ENCODE results near the gene TNFSF10. TPM values are rescaled to one million over a fixed set of nuclear protein-coding genes. Genes with fewer than 3 reads are reported as not detected.
"Not testable (repeated sequence)": the region's sequence is repeated elsewhere in the genome, so short reads cannot be mapped to it uniquely, and the experiment has no call there.

Gene TNFSF10
- polyA plus RNA-seq, 2 donors, result 45.1 to 60.5 TPM

DNA sequence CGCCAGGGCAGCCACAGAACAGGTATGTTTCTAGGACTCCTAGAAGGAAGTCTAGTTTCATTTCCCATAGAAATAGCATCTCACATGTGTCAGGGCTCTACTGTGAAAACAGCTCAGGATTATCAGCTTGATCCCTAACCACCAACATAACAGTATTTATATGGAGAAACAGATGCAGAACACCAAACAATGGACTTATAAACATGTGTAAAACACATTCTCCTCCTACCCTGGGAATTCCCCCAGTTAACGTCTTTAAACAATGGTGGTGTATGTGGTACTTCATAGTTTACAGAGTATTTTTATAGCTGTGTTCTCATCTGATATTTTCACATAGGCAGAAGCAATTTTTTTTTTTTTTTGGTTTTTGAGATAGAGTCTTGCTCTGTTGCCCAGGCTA, 9.7 kb downstream of the TNFSF10 start:
- peak overlapping the region; percentile 17 to 40 for H3K27ac ChIP-seq (ENCODE audit: low read depth in 2 of 2, low read length in 1 of 2)
- H3K4me1 ChIP-seq (ENCODE audit: control insufficient read depth in 2 of 2, insufficient read depth in 2 of 2, low read length in 1 of 2), result peaks cover 10 to 15% of the 10 kb centered on the region in 2 donors

GRCh38 chr3:172511783-172512762, 11.2 kb downstream of the TNFSF10 start:
- Histone ChIP-seq H3K27me3 (ENCODE audit: control insufficient read depth in 1 of 2, insufficient read depth in 2 of 2, low read length in 2 of 2) (no peaks in the 10 kb centered on the region), H3K4me3 (ENCODE audit: low read depth in 1 of 2, low read length in 2 of 2) (no peak overlapping the region), H3K9me3 (ENCODE audit: control insufficient read depth in 2 of 2, insufficient read depth in 1 of 2, low read depth in 1 of 2, low read length in 1 of 2) (no peaks in the 10 kb centered on the region), H3K27ac (ENCODE audit: low read depth in 2 of 2, low read length in 1 of 2) (peak overlapping the region; percentile 8 to 28), H3K4me1 (ENCODE audit: control insufficient read depth in 2 of 2, insufficient read depth in 2 of 2, low read length in 1 of 2) (peaks cover 5 to 8% of the 10 kb centered on the region in 2 donors), H3K36me3 (ENCODE audit: control insufficient read depth in 2 of 2, insufficient read depth in 2 of 2, low read length in 1 of 2) (peaks cover 2 to 19% of the 10 kb centered on the region in 2 donors)
- WGBS, 2 donors, result 69 to 73% methylated on average over 7 of the region's 7 CpGs

More for the DNA sequence above, 9.7 kb downstream of the TNFSF10 start:
- Histone ChIP-seq H3K9me3 (ENCODE audit: control insufficient read depth in 2 of 2, insufficient read depth in 1 of 2, low read depth in 1 of 2, low read length in 1 of 2) (no peaks in the 10 kb centered on the region), H3K4me3 (ENCODE audit: low read depth in 1 of 2, low read length in 2 of 2) (no peak overlapping the region), H3K36me3 (ENCODE audit: control insufficient read depth in 2 of 2, insufficient read depth in 2 of 2, low read length in 1 of 2) (peaks cover 0 to 16% of the 10 kb centered on the region in 2 donors), H3K27me3 (ENCODE audit: control insufficient read depth in 1 of 2, insufficient read depth in 2 of 2, low read length in 2 of 2) (no peaks in the 10 kb centered on the region)
- 48 to 59% methylated on average over 2 of the region's 2 CpGs for WGBS, 2 donors

GRCh38 chr3:172506094-172506493, 17.1 kb downstream of the TNFSF10 start:
- no peak overlapping the region for H3K27ac ChIP-seq (ENCODE audit: low read depth in 2 of 2, low read length in 1 of 2)
- H3K4me1 ChIP-seq (ENCODE audit: control insufficient read depth in 2 of 2, insufficient read depth in 2 of 2, low read length in 1 of 2), result no peaks in the 10 kb centered on the region
- no peak overlapping the region for H3K4me3 ChIP-seq (ENCODE audit: low read depth in 1 of 2, low read length in 2 of 2)
- H3K9me3 ChIP-seq (ENCODE audit: control insufficient read depth in 2 of 2, insufficient read depth in 1 of 2, low read depth in 1 of 2, low read length in 1 of 2), result no peaks in the 10 kb centered on the region
- H3K27me3 ChIP-seq (ENCODE audit: control insufficient read depth in 1 of 2, insufficient read depth in 2 of 2, low read length in 2 of 2), result no peaks in the 10 kb centered on the region
- H3K36me3 ChIP-seq (ENCODE audit: control insufficient read depth in 2 of 2, insufficient read depth in 2 of 2, low read length in 1 of 2), result peaks cover 5 to 11% of the 10 kb centered on the region in 2 donors

GRCh38 chr3:172501540-172501939, 21.7 kb downstream of the TNFSF10 start:
- Histone ChIP-seq H3K4me3 (ENCODE audit: low read depth in 1 of 2, low read length in 2 of 2) (no peak overlapping the region), H3K36me3 (ENCODE audit: control insufficient read depth in 2 of 2, insufficient read depth in 2 of 2, low read length in 1 of 2) (peaks cover 0 to 3% of the 10 kb centered on the region in 2 donors), H3K9me3 (ENCODE audit: control insufficient read depth in 2 of 2, insufficient read depth in 1 of 2, low read depth in 1 of 2, low read length in 1 of 2) (no peaks in the 10 kb centered on the region), H3K27me3 (ENCODE audit: control insufficient read depth in 1 of 2, insufficient read depth in 2 of 2, low read length in 2 of 2) (no peaks in the 10 kb centered on the region), H3K4me1 (ENCODE audit: control insufficient read depth in 2 of 2, insufficient read depth in 2 of 2, low read length in 1 of 2) (no peaks in the 10 kb centered on the region), H3K27ac (ENCODE audit: low read depth in 2 of 2, low read length in 1 of 2) (no peak overlapping the region)

GRCh38 chr3:172490198-172490669, 33.0 kb downstream of the TNFSF10 start:
- not testable (repeated sequence) for H3K9me3 ChIP-seq (ENCODE audit: control insufficient read depth in 2 of 2, insufficient read depth in 1 of 2, low read depth in 1 of 2, low read length in 1 of 2); H3K36me3 ChIP-seq (ENCODE audit: control insufficient read depth in 2 of 2, insufficient read depth in 2 of 2, low read length in 1 of 2); H3K27me3 ChIP-seq (ENCODE audit: control insufficient read depth in 1 of 2, insufficient read depth in 2 of 2, low read length in 2 of 2); H3K4me1 ChIP-seq (ENCODE audit: control insufficient read depth in 2 of 2, insufficient read depth in 2 of 2, low read length in 1 of 2); H3K4me3 ChIP-seq (ENCODE audit: low read depth in 1 of 2, low read length in 2 of 2); H3K27ac ChIP-seq (ENCODE audit: low read depth in 2 of 2, low read length in 1 of 2)
- 21 to 25% methylated on average over 4 of the region's 4 CpGs for WGBS, 2 donors

DNA sequence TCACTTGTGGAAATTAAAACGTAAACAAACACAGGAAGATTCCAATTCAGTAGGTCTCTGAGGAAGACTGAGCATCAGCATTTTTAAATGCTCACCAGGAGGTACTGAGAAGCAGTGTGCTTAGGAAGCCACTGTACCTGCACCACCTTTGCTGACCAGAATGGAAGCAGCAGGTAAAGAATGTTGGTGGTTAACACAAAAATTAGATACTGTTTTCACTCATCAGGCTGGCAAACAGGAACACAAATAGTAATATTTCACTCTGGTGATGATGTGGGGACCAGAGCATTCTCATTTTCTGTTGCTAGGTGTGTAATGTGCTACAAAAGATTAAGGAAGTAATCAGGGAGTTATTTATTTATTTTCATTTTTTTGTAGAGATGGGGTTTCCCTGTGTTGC, 45.1 kb downstream of the TNFSF10 start:
- WGBS, 2 donors, result 41 to 70% methylated on average over 1 of the region's 1 CpG

DNA sequence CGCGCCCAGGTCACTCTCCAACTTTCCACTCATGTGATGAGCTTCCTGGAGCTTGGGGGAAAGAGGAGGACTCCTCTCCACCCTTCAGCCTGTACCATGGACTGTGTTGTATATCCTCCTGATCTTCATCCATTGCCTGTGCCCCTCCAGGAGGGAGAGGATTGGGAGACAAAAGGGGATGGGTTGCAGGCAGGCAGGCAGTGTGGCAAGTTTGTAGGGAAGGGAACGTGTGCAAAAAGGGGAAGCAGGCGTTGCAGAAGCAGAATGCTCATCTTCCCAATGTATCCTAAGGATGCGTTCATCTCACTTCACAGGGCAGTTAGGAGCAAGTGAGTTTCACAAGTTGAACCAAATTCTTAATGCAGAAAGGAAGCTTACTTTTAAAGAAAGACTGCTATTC, 46.9 kb downstream of the TNFSF10 start:
- Histone ChIP-seq H3K4me3 (ENCODE audit: low read depth in 1 of 2, low read length in 2 of 2) (no peak overlapping the region), H3K27ac (ENCODE audit: low read depth in 2 of 2, low read length in 1 of 2) (no peak overlapping the region)
- 77 to 86% methylated on average over 5 of the region's 5 CpGs for WGBS, 2 donors

More for the DNA sequence above, 45.1 kb downstream of the TNFSF10 start:
- Histone ChIP-seq H3K4me1 (ENCODE audit: control insufficient read depth in 2 of 2, insufficient read depth in 2 of 2, low read length in 1 of 2) (no peaks in the 10 kb centered on the region), H3K27ac (ENCODE audit: low read depth in 2 of 2, low read length in 1 of 2) (no peak overlapping the region), H3K36me3 (ENCODE audit: control insufficient read depth in 2 of 2, insufficient read depth in 2 of 2, low read length in 1 of 2) (no peaks in the 10 kb centered on the region), H3K4me3 (ENCODE audit: low read depth in 1 of 2, low read length in 2 of 2) (no peak overlapping the region), H3K27me3 (ENCODE audit: control insufficient read depth in 1 of 2, insufficient read depth in 2 of 2, low read length in 2 of 2) (no peaks in the 10 kb centered on the region), H3K9me3 (ENCODE audit: control insufficient read depth in 2 of 2, insufficient read depth in 1 of 2, low read depth in 1 of 2, low read length in 1 of 2) (no peaks in the 10 kb centered on the region)

DNA sequence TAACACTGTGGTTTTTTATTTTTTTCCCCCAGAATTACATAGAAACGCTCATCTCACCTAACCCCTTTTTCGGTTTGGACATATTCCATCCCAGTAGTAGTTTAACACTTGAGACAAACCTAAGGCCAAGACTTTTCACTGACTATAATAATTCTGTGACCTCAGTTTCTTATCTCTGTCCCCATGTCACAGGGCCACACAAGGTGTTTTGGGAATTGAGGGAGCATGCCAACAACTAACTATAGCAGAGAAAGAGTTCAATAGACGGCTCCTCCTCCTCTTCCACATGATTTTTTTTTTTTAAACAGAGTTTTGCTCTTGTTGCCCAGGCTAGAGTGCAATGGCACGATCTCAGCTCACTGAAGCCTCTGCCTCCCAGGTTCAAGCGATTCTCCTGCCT, 47.5 kb downstream of the TNFSF10 start:
- Histone ChIP-seq H3K27me3 (ENCODE audit: control insufficient read depth in 1 of 2, insufficient read depth in 2 of 2, low read length in 2 of 2) (no peaks in the 10 kb centered on the region), H3K27ac (ENCODE audit: low read depth in 2 of 2, low read length in 1 of 2) (no peak overlapping the region), H3K4me3 (ENCODE audit: low read depth in 1 of 2, low read length in 2 of 2) (no peak overlapping the region), H3K36me3 (ENCODE audit: control insufficient read depth in 2 of 2, insufficient read depth in 2 of 2, low read length in 1 of 2) (no peaks in the 10 kb centered on the region), H3K9me3 (ENCODE audit: control insufficient read depth in 2 of 2, insufficient read depth in 1 of 2, low read depth in 1 of 2, low read length in 1 of 2) (no peaks in the 10 kb centered on the region), H3K4me1 (ENCODE audit: control insufficient read depth in 2 of 2, insufficient read depth in 2 of 2, low read length in 1 of 2) (no peaks in the 10 kb centered on the region)
- 86% methylated on average over 5 of the region's 5 CpGs for WGBS, 2 donors

More for the DNA sequence above, 46.9 kb downstream of the TNFSF10 start:
- Histone ChIP-seq H3K9me3 (ENCODE audit: control insufficient read depth in 2 of 2, insufficient read depth in 1 of 2, low read depth in 1 of 2, low read length in 1 of 2) (no peaks in the 10 kb centered on the region), H3K27me3 (ENCODE audit: control insufficient read depth in 1 of 2, insufficient read depth in 2 of 2, low read length in 2 of 2) (no peaks in the 10 kb centered on the region), H3K36me3 (ENCODE audit: control insufficient read depth in 2 of 2, insufficient read depth in 2 of 2, low read length in 1 of 2) (no peaks in the 10 kb centered on the region), H3K4me1 (ENCODE audit: control insufficient read depth in 2 of 2, insufficient read depth in 2 of 2, low read length in 1 of 2) (no peaks in the 10 kb centered on the region)

DNA sequence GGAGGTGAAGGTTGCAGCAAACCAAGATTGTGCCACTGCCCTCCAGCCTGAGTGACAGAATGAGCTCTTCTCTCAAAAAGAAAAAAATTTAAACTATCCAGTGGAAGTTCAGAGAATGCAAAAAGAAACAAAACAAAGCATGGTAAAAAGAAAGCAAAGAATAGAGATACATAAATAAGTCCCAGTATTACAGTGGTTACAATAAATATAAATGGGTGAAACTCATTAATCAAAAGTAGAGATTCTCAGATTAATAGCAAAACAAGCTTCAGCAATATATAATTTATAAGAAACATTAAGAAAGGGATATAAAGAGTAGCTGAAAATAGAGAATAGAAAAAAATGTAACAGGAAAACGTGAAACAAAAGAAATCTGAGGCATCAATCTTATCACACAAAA, 51.3 kb downstream of the TNFSF10 start:
- 59 to 69% methylated on average over 1 of the region's 1 CpG for WGBS, 2 donors
- H3K27me3 ChIP-seq (ENCODE audit: control insufficient read depth in 1 of 2, insufficient read depth in 2 of 2, low read length in 2 of 2), result no peaks in the 10 kb centered on the region
- H3K9me3 ChIP-seq (ENCODE audit: control insufficient read depth in 2 of 2, insufficient read depth in 1 of 2, low read depth in 1 of 2, low read length in 1 of 2), result no peaks in the 10 kb centered on the region
- no peak overlapping the region for H3K27ac ChIP-seq (ENCODE audit: low read depth in 2 of 2, low read length in 1 of 2)
- H3K4me1 ChIP-seq (ENCODE audit: control insufficient read depth in 2 of 2, insufficient read depth in 2 of 2, low read length in 1 of 2), result no peaks in the 10 kb centered on the region
- no peaks in the 10 kb centered on the region for H3K36me3 ChIP-seq (ENCODE audit: control insufficient read depth in 2 of 2, insufficient read depth in 2 of 2, low read length in 1 of 2)
- H3K4me3 ChIP-seq (ENCODE audit: low read depth in 1 of 2, low read length in 2 of 2), result no peak overlapping the region

- 78 to 85% methylated on average over 1 of the region's 1 CpG for WGBS, 2 donors
- Histone ChIP-seq H3K4me3 (ENCODE audit: low read depth in 1 of 2, low read length in 2 of 2) (no peak overlapping the region), H3K36me3 (ENCODE audit: control insufficient read depth in 2 of 2, insufficient read depth in 2 of 2, low read length in 1 of 2) (no peaks in the 10 kb centered on the region)
Observed at GRCh38 chr3:172470588-172470987, 52.6 kb downstream of the TNFSF10 start.

More at GRCh38 chr3:172470588-172470987, 52.6 kb downstream of the TNFSF10 start:
- H3K9me3 ChIP-seq (ENCODE audit: control insufficient read depth in 2 of 2, insufficient read depth in 1 of 2, low read depth in 1 of 2, low read length in 1 of 2), result no peaks in the 10 kb centered on the region
- H3K27ac ChIP-seq (ENCODE audit: low read depth in 2 of 2, low read length in 1 of 2), result no peak overlapping the region
- no peaks in the 10 kb centered on the region for H3K4me1 ChIP-seq (ENCODE audit: control insufficient read depth in 2 of 2, insufficient read depth in 2 of 2, low read length in 1 of 2)
- no peaks in the 10 kb centered on the region for H3K27me3 ChIP-seq (ENCODE audit: control insufficient read depth in 1 of 2, insufficient read depth in 2 of 2, low read length in 2 of 2)
